Lower lobe of right lung (tissue), 2 donors: Measurements from ENCODE around the gene SORCS2. TPM values are rescaled to one million over a fixed set of nuclear protein-coding genes. Genes with fewer than 3 reads are reported as not detected.

ENCODE experiments used
- ATAC-seq, 2 donors: fragments of 200-7000 bp; cut with Tn5 transposase; one replicate each; pipeline ENCODE4 v1.9.1; 2020 to 2022; ENCODE audit warnings: mild to moderate bottlenecking in 2 of 2, moderate library complexity in 2 of 2
- DNase-seq: peaks from one replicate; pipeline ENCODE4 v3.0.0-alpha.2; 2020
- H3K27ac ChIP-seq: fragments of 200-600 bp; one replicate; pipeline ENCODE4 v1.8.0; 2022
- H3K27me3 ChIP-seq: fragments of 200-600 bp; one replicate; pipeline ENCODE4 v1.8.0; 2022; ENCODE audit warnings: low read depth
- H3K36me3 ChIP-seq: fragments of 200-600 bp; one replicate; pipeline ENCODE4 v1.8.0; 2022; ENCODE audit warnings: mild to moderate bottlenecking
- H3K4me1 ChIP-seq: fragments of 200-600 bp; one replicate; pipeline ENCODE4 v1.8.0; 2022
- H3K4me3 ChIP-seq: fragments of 200-600 bp; one replicate; pipeline ENCODE4 v1.8.0; 2022; ENCODE audit warnings: mild to moderate bottlenecking
- H3K9me3 ChIP-seq: fragments of 200-600 bp; one replicate; pipeline ENCODE4 v1.8.0; 2022
- intact Hi-C: fragments of 100-400 bp; cut with DNase I; formaldehyde crosslinking; loops from one replicate; pipeline ENCODE4 v1.11.0; 2022
- total RNA-seq: library from RNA; stranded (reverse); fragmentation: NEBNext Ultra II Directional; extraction: Animal tissue kit (Norgen Biotek cat#: 25700); gene quantifications from one replicate; pipeline ENCODE4 v1.2.1, GENCODE V29; 2021
- TF ChIP-seq, protein P1 (sequence below): fragments of 200-600 bp; IDR thresholded peaks from one replicate; pipeline ENCODE4 v1.8.0; 2022; ENCODE audit warnings: antibody characterized with exemption, mild to moderate bottlenecking
- donor health status: DM: no; HTN: yes; CAD: no; lungs with severe emphysema.

SORCS2 gene
- total RNA-seq, 1 donor from 2014 or later = 5.8 TPM

DNA sequence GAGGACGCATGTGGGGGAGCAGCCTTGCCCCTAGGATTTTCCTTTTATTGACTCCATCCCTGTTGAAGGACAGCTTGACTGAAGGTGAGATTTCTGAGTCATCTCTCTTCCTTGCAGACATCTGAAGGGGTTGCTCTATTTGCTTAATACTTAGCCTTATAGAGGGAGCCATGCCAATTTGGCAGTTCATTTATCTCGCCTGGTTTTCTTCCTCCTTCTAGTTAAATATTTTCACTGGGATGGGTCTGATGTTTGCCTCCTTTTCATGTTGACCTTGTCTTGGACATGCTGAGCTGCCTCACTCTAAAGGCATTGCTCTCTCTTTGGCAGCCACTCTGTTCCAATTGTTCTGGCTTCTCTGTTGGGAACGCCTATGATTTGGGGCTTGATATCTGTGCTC lies 393.4 kb downstream of the SORCS2 start:
- intact Hi-C loops = no loop called here
- ATAC-seq (no peak), DNase-seq (no peak)
- Histone ChIP-seq H3K4me3 (no peak overlapping the region), H3K9me3 (peaks cover 5% of the 10 kb centered on the region), H3K27ac (no peak overlapping the region), H3K36me3 (no peaks in the 10 kb centered on the region), H3K27me3 (no peaks in the 10 kb centered on the region), H3K4me1 (no peaks in the 10 kb centered on the region)
- TF ChIP-seq, protein P1, sequence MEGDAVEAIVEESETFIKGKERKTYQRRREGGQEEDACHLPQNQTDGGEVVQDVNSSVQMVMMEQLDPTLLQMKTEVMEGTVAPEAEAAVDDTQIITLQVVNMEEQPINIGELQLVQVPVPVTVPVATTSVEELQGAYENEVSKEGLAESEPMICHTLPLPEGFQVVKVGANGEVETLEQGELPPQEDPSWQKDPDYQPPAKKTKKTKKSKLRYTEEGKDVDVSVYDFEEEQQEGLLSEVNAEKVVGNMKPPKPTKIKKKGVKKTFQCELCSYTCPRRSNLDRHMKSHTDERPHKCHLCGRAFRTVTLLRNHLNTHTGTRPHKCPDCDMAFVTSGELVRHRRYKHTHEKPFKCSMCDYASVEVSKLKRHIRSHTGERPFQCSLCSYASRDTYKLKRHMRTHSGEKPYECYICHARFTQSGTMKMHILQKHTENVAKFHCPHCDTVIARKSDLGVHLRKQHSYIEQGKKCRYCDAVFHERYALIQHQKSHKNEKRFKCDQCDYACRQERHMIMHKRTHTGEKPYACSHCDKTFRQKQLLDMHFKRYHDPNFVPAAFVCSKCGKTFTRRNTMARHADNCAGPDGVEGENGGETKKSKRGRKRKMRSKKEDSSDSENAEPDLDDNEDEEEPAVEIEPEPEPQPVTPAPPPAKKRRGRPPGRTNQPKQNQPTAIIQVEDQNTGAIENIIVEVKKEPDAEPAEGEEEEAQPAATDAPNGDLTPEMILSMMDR = no peak

DNA sequence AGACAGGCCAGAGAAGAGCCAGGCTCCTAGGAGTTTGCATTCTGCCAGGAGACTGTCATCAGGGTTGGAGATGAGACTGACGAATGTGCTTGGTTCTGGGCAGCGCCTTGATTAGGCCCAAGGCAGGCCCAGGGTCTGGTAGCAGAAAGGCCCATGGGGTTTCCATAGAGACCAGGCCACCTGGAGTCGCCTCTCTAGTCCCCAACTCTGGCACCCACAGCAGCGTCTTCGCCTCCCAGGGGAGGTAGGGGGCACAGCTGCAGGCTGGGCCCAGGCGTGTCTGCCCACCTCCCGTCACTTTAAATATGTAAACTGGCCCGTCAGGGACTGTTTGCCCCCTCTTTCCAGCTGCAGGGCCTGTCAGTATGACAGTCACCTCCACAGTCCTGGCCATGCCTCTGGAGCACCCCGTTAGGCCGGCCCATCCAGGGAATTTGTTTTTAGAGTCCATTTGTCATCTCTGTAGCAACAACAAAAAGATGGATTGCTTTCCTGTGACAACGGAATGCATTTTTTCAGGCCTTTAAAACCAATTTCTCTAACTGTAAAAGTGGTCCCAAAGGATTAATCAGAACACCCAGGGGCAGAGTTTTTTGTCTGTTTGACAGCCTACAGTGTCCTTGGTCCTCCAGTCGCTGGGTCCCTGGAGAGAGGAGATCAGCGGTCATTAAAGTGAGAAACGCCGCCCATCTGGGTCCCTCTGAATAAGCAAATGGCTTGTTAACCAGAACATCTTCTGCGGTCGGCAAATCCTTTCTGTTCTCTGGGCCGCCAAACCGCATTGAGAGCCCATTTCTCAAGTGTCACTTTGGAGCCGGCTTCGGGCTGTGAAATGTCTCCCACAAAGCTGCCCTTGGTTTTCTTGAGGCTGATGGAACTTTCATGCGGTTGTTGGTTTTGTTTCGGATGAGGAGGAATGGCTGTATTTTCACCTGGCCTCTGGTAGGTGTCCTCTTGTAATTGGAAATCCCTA lies 395.4 kb downstream of the SORCS2 start:
- Histone ChIP-seq H3K9me3 (peaks cover 1% of the 10 kb centered on the region), H3K36me3 (no peaks in the 10 kb centered on the region), H3K4me3 (no peak overlapping the region), H3K4me1 (no peaks in the 10 kb centered on the region), H3K27ac (no peak overlapping the region), H3K27me3 (no peaks in the 10 kb centered on the region)
- no peak for DNase-seq
- TF ChIP-seq, protein P1 = no peak
- intact Hi-C loops = no loop called here
- ATAC-seq = no peak

- Histone ChIP-seq H3K4me3 (no peak overlapping the region), H3K4me1 (no peaks in the 10 kb centered on the region), H3K27ac (no peak overlapping the region), H3K36me3 (no peaks in the 10 kb centered on the region), H3K9me3 (no peaks in the 10 kb centered on the region), H3K27me3 (peaks cover 10% of the 10 kb centered on the region)
- TF ChIP-seq, protein P1 = no peak
- intact Hi-C loops = no loop called here
- ATAC-seq (no peak), DNase-seq (no peak)
These were observed 397.9 kb downstream of the SORCS2 start for GRCh38 chr4:7590189-7590588.

DNA sequence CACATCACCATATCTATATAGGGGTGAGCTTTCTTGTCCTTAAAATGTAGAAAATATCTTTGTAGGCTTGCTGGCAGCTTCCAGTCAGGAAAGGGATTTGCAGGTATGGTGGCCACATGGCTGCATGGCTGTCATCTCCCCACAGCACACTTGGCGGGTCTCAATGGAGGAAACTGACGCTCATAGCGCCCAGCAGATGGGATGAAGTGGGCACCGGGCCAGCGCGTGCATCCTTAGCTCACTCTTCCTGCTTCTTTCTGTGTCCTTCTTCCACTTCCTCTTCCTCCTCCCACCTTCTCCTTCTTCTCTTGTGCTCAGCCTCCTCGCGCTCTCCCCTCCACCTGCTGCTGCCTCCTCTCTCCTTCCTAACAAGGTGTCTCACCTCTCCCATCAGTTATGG lies 398.6 kb downstream of the SORCS2 start:
- intact Hi-C loops = no loop called here
- Histone ChIP-seq H3K27ac (no peak overlapping the region), H3K27me3 (peaks cover 12% of the 10 kb centered on the region), H3K4me3 (no peak overlapping the region), H3K9me3 (no peaks in the 10 kb centered on the region), H3K36me3 (no peaks in the 10 kb centered on the region), H3K4me1 (no peaks in the 10 kb centered on the region)
- no peak for DNase-seq
- ATAC-seq = no peak
- TF ChIP-seq, protein P1 = no peak

GRCh38 chr4:7591409-7592053 lies 399.2 kb downstream of the SORCS2 start:
- peaks cover 12% of the 10 kb centered on the region for H3K27me3 ChIP-seq
- TF ChIP-seq, protein P1 = no peak
- intact Hi-C loops = no loop called here

More at GRCh38 chr4:7591409-7592053, 399.2 kb downstream of the SORCS2 start:
- Histone ChIP-seq H3K4me1 (no peaks in the 10 kb centered on the region), H3K27ac (no peak overlapping the region), H3K9me3 (no peaks in the 10 kb centered on the region), H3K36me3 (no peaks in the 10 kb centered on the region), H3K4me3 (no peak overlapping the region)
- DNase-seq = no peak
- ATAC-seq = no peak
